ENCODE measurements around the gene BDKRB1.

GRCh38 chr14:96208739-96209138, 47.3 kb upstream of the BDKRB1 start:
- TF ChIP-seq, protein P1, sequence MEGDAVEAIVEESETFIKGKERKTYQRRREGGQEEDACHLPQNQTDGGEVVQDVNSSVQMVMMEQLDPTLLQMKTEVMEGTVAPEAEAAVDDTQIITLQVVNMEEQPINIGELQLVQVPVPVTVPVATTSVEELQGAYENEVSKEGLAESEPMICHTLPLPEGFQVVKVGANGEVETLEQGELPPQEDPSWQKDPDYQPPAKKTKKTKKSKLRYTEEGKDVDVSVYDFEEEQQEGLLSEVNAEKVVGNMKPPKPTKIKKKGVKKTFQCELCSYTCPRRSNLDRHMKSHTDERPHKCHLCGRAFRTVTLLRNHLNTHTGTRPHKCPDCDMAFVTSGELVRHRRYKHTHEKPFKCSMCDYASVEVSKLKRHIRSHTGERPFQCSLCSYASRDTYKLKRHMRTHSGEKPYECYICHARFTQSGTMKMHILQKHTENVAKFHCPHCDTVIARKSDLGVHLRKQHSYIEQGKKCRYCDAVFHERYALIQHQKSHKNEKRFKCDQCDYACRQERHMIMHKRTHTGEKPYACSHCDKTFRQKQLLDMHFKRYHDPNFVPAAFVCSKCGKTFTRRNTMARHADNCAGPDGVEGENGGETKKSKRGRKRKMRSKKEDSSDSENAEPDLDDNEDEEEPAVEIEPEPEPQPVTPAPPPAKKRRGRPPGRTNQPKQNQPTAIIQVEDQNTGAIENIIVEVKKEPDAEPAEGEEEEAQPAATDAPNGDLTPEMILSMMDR (IDR thresholded peaks at IDR 0.05; ENCODE audit: low read depth, low read length, poor library complexity, severe bottlenecking), result no peak
- TF ChIP-seq EZH2phosphoT487 (IDR thresholded peaks at IDR 0.05; ENCODE audit: borderline replicate concordance, low read length), result no peak

Measured in DOHH2 (cell line).